OCI-LY7 (cell line): ENCODE measurements around the gene STK26.
"Not testable (repeated sequence)": the region's sequence is repeated elsewhere in the genome, so short reads cannot be mapped to it uniquely, and the experiment has no call there.

Experiments used
- CTCF ChIP-seq: fragments of 200-600 bp; sonication (generic); conservative IDR thresholded peaks from 2 replicates; pipeline ENCODE4 v1.5.1; 2014; ENCODE audit warnings: mild to moderate bottlenecking, antibody characterized with exemption, low read length, moderate library complexity, mixed read lengths
- EZH2phosphoT487 ChIP-seq: fragments of 200-600 bp; sonication (generic); IDR thresholded peaks from 2 replicates; pipeline ENCODE4 v1.6.1; 2018; ENCODE audit warnings: low read depth, borderline replicate concordance, mild to moderate bottlenecking, mixed run types, antibody characterized with exemption, low read length, moderate library complexity, mixed read lengths

GRCh38 chrX:132098704-132099103 lies 75.6 kb downstream of the STK26 start:
- TF ChIP-seq CTCF, EZH2phosphoT487: not testable (repeated sequence)
